Liver (tissue), 9 donors: ENCODE measurements around the gene P2RY6. TPM values are rescaled to one million over a fixed set of nuclear protein-coding genes. Genes with fewer than 3 reads are reported as not detected.

Experiments
- DNase-seq: peaks from one replicate; pipeline ENCODE4 v3.0.0-alpha.2; 2017; ENCODE audit warnings: low spot score
- H3K27ac ChIP-seq, 2 donors: one replicate each; pipeline ENCODE4 v1.7.0; 2013; ENCODE audit warnings: inconsistent platforms in 2 of 2, low read length in 2 of 2, control low read depth in 1 of 2, low read depth in 1 of 2, mild to moderate bottlenecking in 1 of 2
- H3K27me3 ChIP-seq, 4 donors: one replicate each; pipeline versions ENCODE4 v1.6.1 to v1.7.0; 2013; ENCODE audit warnings: low read length in 3 of 4, inconsistent platforms in 1 of 4, mild to moderate bottlenecking in 1 of 4, moderate library complexity in 1 of 4; ENCODE audit not compliant: control insufficient read depth in 4 of 4, insufficient read depth in 4 of 4
- H3K36me3 ChIP-seq, 4 donors: one replicate each; pipeline versions ENCODE4 v1.6.1 to v1.7.0; 2013; ENCODE audit warnings: low read length in 3 of 4, mild to moderate bottlenecking in 3 of 4, low read depth in 1 of 4, moderate library complexity in 1 of 4; ENCODE audit not compliant: control insufficient read depth in 4 of 4, insufficient read depth in 3 of 4
- H3K4me1 ChIP-seq, 4 donors: one replicate each; pipeline versions ENCODE4 v1.6.1 to v1.7.0; 2013; ENCODE audit warnings: low read length in 3 of 4, mild to moderate bottlenecking in 3 of 4, moderate library complexity in 1 of 4; ENCODE audit not compliant: control insufficient read depth in 4 of 4, insufficient read depth in 4 of 4
- H3K4me3 ChIP-seq, 3 donors: one replicate each; pipeline versions ENCODE4 v1.6.1 to v1.7.0; 2013; ENCODE audit warnings: low read length in 3 of 3, control low read depth in 1 of 3, low read depth in 1 of 3, mild to moderate bottlenecking in 1 of 3
- H3K9ac ChIP-seq, 2 donors: one replicate each; pipeline ENCODE4 v1.7.0; 2013; ENCODE audit warnings: low read length in 2 of 2, mild to moderate bottlenecking in 2 of 2, moderate library complexity in 2 of 2, control low read depth in 1 of 2, low read depth in 1 of 2
- H3K9me3 ChIP-seq, 4 donors: one replicate each; pipeline versions ENCODE4 v1.6.1 to v1.7.0; 2013; ENCODE audit warnings: low read length in 3 of 4; ENCODE audit not compliant: control insufficient read depth in 4 of 4
- CTCF ChIP-seq: fragments of 150-350 bp; IDR thresholded peaks from 2 replicates; pipeline ENCODE4 v1.5.1; 2017; ENCODE audit warnings: improper control_type of control experiment, low read depth, low read length; ENCODE audit not compliant: missing input control
- FOXA1 ChIP-seq: IDR thresholded peaks from 2 replicates; pipeline ENCODE4 v1.6.1; 2016; ENCODE audit warnings: antibody characterized with exemption
- FOXA2 ChIP-seq: IDR thresholded peaks from 2 replicates; pipeline ENCODE4 v1.6.1; 2016; ENCODE audit warnings: antibody characterized with exemption
- HNF4A ChIP-seq, 2 donors: conservative IDR thresholded peaks; 2 replicates each; pipeline ENCODE4 v1.6.1; 2016; ENCODE audit warnings: antibody characterized with exemption in 2 of 2, mild to moderate bottlenecking in 2 of 2
- HNF4G ChIP-seq: IDR thresholded peaks from 2 replicates; pipeline ENCODE4 v1.6.1; 2016; ENCODE audit warnings: antibody characterized with exemption
- JUND ChIP-seq, 2 donors: IDR thresholded peaks; 2 replicates each; pipeline ENCODE4 v1.6.1; 2016; ENCODE audit warnings: antibody characterized with exemption in 2 of 2
- MAX ChIP-seq: IDR thresholded peaks from 2 replicates; pipeline ENCODE4 v1.6.1; 2016; ENCODE audit warnings: antibody characterized with exemption
- NR2F2 ChIP-seq: IDR thresholded peaks from 2 replicates; pipeline ENCODE4 v1.6.1; 2016; ENCODE audit warnings: antibody characterized with exemption
- RAD21 ChIP-seq, 2 donors: IDR thresholded peaks; 2 replicates each; pipeline ENCODE4 v1.6.1; 2016; ENCODE audit warnings: antibody characterized with exemption in 2 of 2, mild to moderate bottlenecking in 2 of 2
- REST ChIP-seq: IDR thresholded peaks from 2 replicates; pipeline ENCODE4 v1.6.1; 2016; ENCODE audit warnings: antibody characterized with exemption, mild to moderate bottlenecking
- SP1 ChIP-seq: IDR thresholded peaks from 2 replicates; pipeline ENCODE4 v1.6.1; 2018; ENCODE audit warnings: antibody characterized with exemption, mild to moderate bottlenecking
- WGBS: extraction: QIAGEN DNeasy Blood & Tissue Kit; methylation state at CpG from one replicate; pipeline ENCODE4 v1.1.7; 2013; 5-methylcytosine and 5-hydroxymethylcytosine counted together
- polyA plus RNA-seq, 2 donors: library from polyadenylated mRNA; stranded (reverse) in 1 of 2; unstranded in 1 of 2; fragments of 200-250 nt in 1 of 2; fragments of >200 nt in 1 of 2; fragmentation: Nextera tagmentation in 1 of 2; extraction: Ambion mirVana in 1 of 2; gene quantifications; one replicate each; pipeline versions ENCODE4 v1.2.1 to v1.2.3, GENCODE V29; 2013 to 2015
- total RNA-seq, 2 donors: library from RNA; depleted of rRNA; stranded (reverse); fragments of >200 nt; gene quantifications; one replicate each; pipeline ENCODE4 v1.2.3, GENCODE V29; 2014
- TF ChIP-seq, protein P1 (sequence below): IDR thresholded peaks from 2 replicates; pipeline ENCODE4 v1.6.1; 2016; ENCODE audit warnings: antibody characterized with exemption
- donor health status: healthy.
- donor health status: healthy.
- donor health status: healthy.
- donor health status: healthy.
- donor health status: healthy.

Gene P2RY6
- total and polyA plus RNA-seq, 4 donors = 0.21 to 1.3 (median 0.78) TPM

GRCh38 chr11:73242251-73243092 is 29.7 kb upstream of the P2RY6 start:
- Histone ChIP-seq H3K4me3 (no peak overlapping the region), H3K27ac (no peak overlapping the region), H3K9ac (no peak overlapping the region), H3K27me3 (no peaks in the 10 kb centered on the region), H3K4me1 (no peaks in the 10 kb centered on the region), H3K9me3 (no peaks in the 10 kb centered on the region), H3K36me3 (no peaks in the 10 kb centered on the region)
- peak; percentile 80 for DNase-seq
- 28% methylated on average over 12 of the region's 12 CpGs for WGBS
- TF ChIP-seq RAD21 (IDR thresholded peaks at IDR 0.05) = peak; percentile 95 to 98
- TF ChIP-seq MAX = no peak
- TF ChIP-seq FOXA1 = no peak
- TF ChIP-seq CTCF = peak; percentile 89
- no peak for TF ChIP-seq HNF4A (conservative IDR thresholded peaks at IDR 0.05)

GRCh38 chr11:73243093-73243485 is 29.0 kb upstream of the P2RY6 start:
- 75% methylated on average over 8 of the region's 8 CpGs for whole genome bisulfite sequencing
- Histone ChIP-seq H3K27me3 (no peaks in the 10 kb centered on the region), H3K4me3 (no peak overlapping the region), H3K4me1 (no peaks in the 10 kb centered on the region), H3K9me3 (no peaks in the 10 kb centered on the region), H3K36me3 (no peaks in the 10 kb centered on the region), H3K9ac (no peak overlapping the region), H3K27ac (no peak overlapping the region)
- DNase-seq = no peak
- TF ChIP-seq, protein P1, sequence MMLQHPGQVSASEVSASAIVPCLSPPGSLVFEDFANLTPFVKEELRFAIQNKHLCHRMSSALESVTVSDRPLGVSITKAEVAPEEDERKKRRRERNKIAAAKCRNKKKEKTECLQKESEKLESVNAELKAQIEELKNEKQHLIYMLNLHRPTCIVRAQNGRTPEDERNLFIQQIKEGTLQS = no peak
- TF ChIP-seq REST (no peak), NR2F2 (no peak), RAD21 (IDR thresholded peaks at IDR 0.05) (no peak), JUND (IDR thresholded peaks at IDR 0.05) (no peak), HNF4G (no peak), FOXA2 (no peak), SP1 (no peak)
